Stimulated activated effector memory CD8-positive, alpha-beta T cell treated with anti-CD3 and anti-CD28 coated beads, Interleukin-12 subunit alpha, Interleukin-12 subunit beta, amount 100 ng/mL, for 72 hours (primary cell): Measurements from ENCODE around the gene NOXO1.
"Not testable (repeated sequence)": the region's sequence is repeated elsewhere in the genome, so short reads cannot be mapped to it uniquely, and the experiment has no call there.

ENCODE experiments used
- ATAC-seq: fragments of 150-1000 bp; cut with Tn5 transposase; 2 replicates; pipeline ENCODE4 v1.10.0; 2021
- DNase-seq, 2 donors: peaks; one replicate each; pipeline ENCODE4 v3.0.0; 2021 to 2022; ENCODE audit warnings: low spot score in 2 of 2
- H3K27ac Mint-ChIP-seq: one replicate; pipeline ENCODE4 v1.8.0; 2022; ENCODE audit warnings: mild to moderate bottlenecking, mixed read lengths
- H3K36me3 Mint-ChIP-seq: one replicate; pipeline ENCODE4 v1.8.0; 2022; ENCODE audit warnings: mild to moderate bottlenecking, mixed read lengths
- H3K4me1 Mint-ChIP-seq: one replicate; pipeline ENCODE4 v1.8.0; 2022; ENCODE audit warnings: mixed read lengths
- H3K4me3 Mint-ChIP-seq: one replicate; pipeline ENCODE4 v1.8.0; 2022; ENCODE audit warnings: mild to moderate bottlenecking, mixed read lengths
- H3K9me3 Mint-ChIP-seq: one replicate; pipeline ENCODE4 v1.8.0; 2022; ENCODE audit warnings: mixed read lengths

Gene NOXO1

GRCh38 chr16:1965396-1966001, 15.8 kb downstream of the NOXO1 start:
- Mint-ChIP-seq H3K4me1 (peaks cover 50% of the 10 kb centered on the region), H3K9me3 (no peaks in the 10 kb centered on the region), H3K4me3 (peak overlapping the region; percentile 82), H3K36me3 (peaks cover 56% of the 10 kb centered on the region), H3K27ac (peak overlapping the region; percentile 94)
- no peak for ATAC-seq
- peak in 1 of 2 donors; percentile 61 for DNase-seq

- peaks cover 63% of the 10 kb centered on the region for H3K36me3 Mint-ChIP-seq
- H3K4me3 Mint-ChIP-seq: peak within 1 kb of the TSS; percentile 82
- H3K27ac Mint-ChIP-seq: peak within 1 kb of the TSS; percentile 94
- peaks cover 56% of the 10 kb centered on the region for H3K4me1 Mint-ChIP-seq
- ATAC-seq: peak; percentile 92
- DNase-seq: peak; percentile 95 to 99
- H3K9me3 Mint-ChIP-seq: no peaks in the 10 kb centered on the region
Measured at GRCh38 chr16:1964506-1965395, 16.5 kb downstream of the NOXO1 start, which contains the start of gene RPS2. Gene RPS2, minus strand, starts transcription at chr16:1964826. Its CDS starts 201 bp downstream, at chr16:1964625.

- peak; percentile 29 for ATAC-seq
- peak in 1 of 2 donors; percentile 82 for DNase-seq
- Mint-ChIP-seq H3K4me3 (peak overlapping the region; percentile 82), H3K36me3 (peaks cover 63% of the 10 kb centered on the region), H3K4me1 (peaks cover 61% of the 10 kb centered on the region), H3K9me3 (no peaks in the 10 kb centered on the region), H3K27ac (peak overlapping the region; percentile 94)
Measured at GRCh38 chr16:1963806-1964505, 17.3 kb downstream of the NOXO1 start.

GRCh38 chr16:1962161-1963153, 18.8 kb downstream of the NOXO1 start:
- Mint-ChIP-seq H3K36me3 (peaks cover 63% of the 10 kb centered on the region), H3K27ac (peak overlapping the region; percentile 94), H3K4me3 (peak overlapping the region; percentile 82), H3K4me1 (peaks cover 62% of the 10 kb centered on the region)
- not testable (repeated sequence) for H3K9me3 Mint-ChIP-seq, DNase-seq, ATAC-seq

GRCh38 chr16:1961651-1962067, 19.6 kb downstream of the NOXO1 start:
- ATAC-seq: no peak
- Mint-ChIP-seq H3K36me3 (peaks cover 63% of the 10 kb centered on the region), H3K27ac (peak overlapping the region; percentile 94), H3K4me3 (peak overlapping the region; percentile 82), H3K4me1 (peaks cover 57% of the 10 kb centered on the region), H3K9me3 (no peaks in the 10 kb centered on the region)
- no peak for DNase-seq

- ATAC-seq (peak; percentile 0), DNase-seq (peak in 1 of 2 donors; percentile 75)
- Mint-ChIP-seq H3K36me3 (peaks cover 62% of the 10 kb centered on the region), H3K27ac (peak overlapping the region; percentile 94), H3K4me1 (peaks cover 57% of the 10 kb centered on the region), H3K9me3 (no peaks in the 10 kb centered on the region), H3K4me3 (peak overlapping the region; percentile 82)
Measured at GRCh38 chr16:1960665-1961630, 20.3 kb downstream of the NOXO1 start.

- peak within 1 kb of the TSS; percentile 94 for H3K27ac Mint-ChIP-seq
- DNase-seq (peak; percentile 95 to 96), ATAC-seq (peak; percentile 84)
- H3K9me3 Mint-ChIP-seq: no peaks in the 10 kb centered on the region
- H3K4me1 Mint-ChIP-seq: peaks cover 50% of the 10 kb centered on the region
- peak within 1 kb of the TSS; percentile 82 for H3K4me3 Mint-ChIP-seq
- peaks cover 47% of the 10 kb centered on the region for H3K36me3 Mint-ChIP-seq
Measured at GRCh38 chr16:1959269-1960039, 21.8 kb downstream of the NOXO1 start, which contains the start of gene NDUFB10. Gene NDUFB10, plus strand, starts transcription at chr16:1959538. Its CDS starts 87 bp downstream, at chr16:1959625.

GRCh38 chr16:1958715-1959268, 22.5 kb downstream of the NOXO1 start:
- DNase-seq: peak in 1 of 2 donors; percentile 62
- H3K27ac Mint-ChIP-seq: peak overlapping the region; percentile 94
- H3K9me3 Mint-ChIP-seq: no peaks in the 10 kb centered on the region
- peaks cover 45% of the 10 kb centered on the region for H3K4me1 Mint-ChIP-seq
- H3K4me3 Mint-ChIP-seq: peak overlapping the region; percentile 82
- peaks cover 40% of the 10 kb centered on the region for H3K36me3 Mint-ChIP-seq
- ATAC-seq: no peak

GRCh38 chr16:1958143-1958491, 23.2 kb downstream of the NOXO1 start:
- not testable (repeated sequence) for DNase-seq, H3K9me3 Mint-ChIP-seq, H3K4me3 Mint-ChIP-seq, H3K27ac Mint-ChIP-seq, ATAC-seq
- peaks cover 33% of the 10 kb centered on the region for H3K36me3 Mint-ChIP-seq
- H3K4me1 Mint-ChIP-seq: peaks cover 38% of the 10 kb centered on the region

GRCh38 chr16:1957434-1958142, 23.7 kb downstream of the NOXO1 start:
- ATAC-seq, H3K9me3 Mint-ChIP-seq, DNase-seq, H3K27ac Mint-ChIP-seq, H3K4me3 Mint-ChIP-seq: not testable (repeated sequence)
- Mint-ChIP-seq H3K4me1 (peaks cover 36% of the 10 kb centered on the region), H3K36me3 (peaks cover 28% of the 10 kb centered on the region)

GRCh38 chr16:1953734-1954133, 27.5 kb downstream of the NOXO1 start:
- Mint-ChIP-seq H3K27ac (no peak overlapping the region), H3K4me3 (no peak overlapping the region), H3K9me3 (no peaks in the 10 kb centered on the region), H3K36me3 (no peaks in the 10 kb centered on the region), H3K4me1 (peaks cover 7% of the 10 kb centered on the region)
- no peak for ATAC-seq
- DNase-seq: no peak

- H3K27ac Mint-ChIP-seq: no peak overlapping the region
- H3K4me1 Mint-ChIP-seq: peaks cover 7% of the 10 kb centered on the region
- H3K4me3 Mint-ChIP-seq: no peak overlapping the region
- DNase-seq: no peak
- ATAC-seq: no peak
- no peaks in the 10 kb centered on the region for H3K36me3 Mint-ChIP-seq
- no peaks in the 10 kb centered on the region for H3K9me3 Mint-ChIP-seq
Measured at GRCh38 chr16:1950559-1950958, 30.7 kb downstream of the NOXO1 start.
